ENCODE measurements around the gene RAB37. TPM values are rescaled to one million over a fixed set of nuclear protein-coding genes. Genes with fewer than 3 reads are reported as not detected.

RAB37 gene
- polyA plus RNA-seq, 1 of the 3 experiments (the other 2 are of a cell fraction): 0.25 TPM

DNA sequence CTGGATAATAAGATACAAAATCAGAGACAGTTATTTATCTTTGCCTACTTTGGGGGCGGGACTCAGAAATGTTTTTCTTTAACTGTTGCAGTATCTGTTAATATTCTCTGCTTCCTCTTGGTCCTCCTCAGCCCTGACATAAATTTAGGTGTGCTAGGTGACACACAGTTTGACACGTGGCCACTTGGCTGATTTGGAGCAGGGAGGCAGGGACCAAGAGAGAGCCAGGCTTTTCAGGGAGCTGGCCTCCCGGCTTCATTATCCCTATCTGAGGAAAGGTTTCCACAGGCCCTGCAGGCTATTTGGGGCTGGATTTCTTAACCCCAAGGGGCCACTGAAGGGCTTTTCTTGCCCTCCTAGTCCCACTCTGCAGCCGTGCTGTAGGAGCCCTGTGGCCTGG is 59.2 kb downstream of the RAB37 start:
- Histone ChIP-seq H3K4me3 (ENCODE audit: low read depth in 2 of 2, low read length in 1 of 2) (no peak overlapping the region), H3F3A (replicated peaks; ENCODE audit: insufficient read depth) (peaks cover 24% of the 10 kb centered on the region), H2AFZ (ENCODE audit: low read depth) (no peak overlapping the region), H3K79me2 (ENCODE audit: insufficient read depth) (no peaks in the 10 kb centered on the region), H3K4me2 (no peak overlapping the region), H3K27ac (ENCODE audit: low read depth in 2 of 2, low read length in 1 of 2) (no peak overlapping the region), H3K9me2 (no peaks in the 10 kb centered on the region), H3K9me3 (no peaks in the 10 kb centered on the region), H4K20me1 (ENCODE audit: insufficient read depth) (no peaks in the 10 kb centered on the region), H3K36me3 (replicated peaks in 1 of 2; ENCODE audit: control insufficient read depth in 1 of 2, insufficient read depth in 2 of 2, low read length in 1 of 2) (peaks cover 19 to 62% of the 10 kb centered on the region in 2 experiments), H3K27me3 (ENCODE audit: insufficient read depth) (no peaks in the 10 kb centered on the region), H3K4me1 (ENCODE audit: control insufficient read depth in 1 of 2, insufficient read depth in 2 of 2, low read depth in 1 of 2, low read length in 1 of 2) (peaks cover 22 to 23% of the 10 kb centered on the region in 2 experiments), H3K9ac (no peak overlapping the region)
- no peak for DNase-seq
- no peak for TF ChIP-seq SMC3 (IDR thresholded peaks at IDR 0.05; ENCODE audit: low read depth, low read length)
- no peak for TF ChIP-seq POLR2AphosphoS5 (IDR thresholded peaks at IDR 0.05; ENCODE audit: low read depth, low read length)
- no peak for TF ChIP-seq SIN3A (IDR thresholded peaks at IDR 0.05; ENCODE audit: borderline replicate concordance, low read depth, low read length)
- TF ChIP-seq RCOR1 (IDR thresholded peaks at IDR 0.05; ENCODE audit: low read length): no peak
- no peak for TF ChIP-seq MEF2A (IDR thresholded peaks at IDR 0.05; ENCODE audit: borderline replicate concordance, low read depth)
- TF ChIP-seq FOXJ3 (CRISPR knock-in tag; IDR thresholded peaks at IDR 0.05): no peak
- TF ChIP-seq CHD2 (IDR thresholded peaks at IDR 0.05; ENCODE audit: low read length, partially characterized antibody): no peak
- no peak for TF ChIP-seq EZH2phosphoT487 (IDR thresholded peaks at IDR 0.05; ENCODE audit: borderline replicate concordance, low read depth)
- TF ChIP-seq, protein P1, sequence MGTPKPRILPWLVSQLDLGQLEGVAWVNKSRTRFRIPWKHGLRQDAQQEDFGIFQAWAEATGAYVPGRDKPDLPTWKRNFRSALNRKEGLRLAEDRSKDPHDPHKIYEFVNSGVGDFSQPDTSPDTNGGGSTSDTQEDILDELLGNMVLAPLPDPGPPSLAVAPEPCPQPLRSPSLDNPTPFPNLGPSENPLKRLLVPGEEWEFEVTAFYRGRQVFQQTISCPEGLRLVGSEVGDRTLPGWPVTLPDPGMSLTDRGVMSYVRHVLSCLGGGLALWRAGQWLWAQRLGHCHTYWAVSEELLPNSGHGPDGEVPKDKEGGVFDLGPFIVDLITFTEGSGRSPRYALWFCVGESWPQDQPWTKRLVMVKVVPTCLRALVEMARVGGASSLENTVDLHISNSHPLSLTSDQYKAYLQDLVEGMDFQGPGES (IDR thresholded peaks at IDR 0.05; ENCODE audit: low read depth, low read length): no peak
- no peak for TF ChIP-seq YY1 (IDR thresholded peaks at IDR 0.05; ENCODE audit: low read depth)
- TF ChIP-seq JUND (IDR thresholded peaks at IDR 0.05): no peak
- no peak for TF ChIP-seq MXI1 (IDR thresholded peaks at IDR 0.05; ENCODE audit: low read depth, low read length)
- TF ChIP-seq NFIC (IDR thresholded peaks at IDR 0.05; ENCODE audit: borderline replicate concordance): no peak
- no peak for TF ChIP-seq FOSL2 (IDR thresholded peaks at IDR 0.05; ENCODE audit: borderline replicate concordance, low read depth)
- no peak for TF ChIP-seq RFX5 (IDR thresholded peaks at IDR 0.05; ENCODE audit: low read length)
- TF ChIP-seq TAF1 (IDR thresholded peaks at IDR 0.05; ENCODE audit: borderline replicate concordance, low read depth, low read length): no peak
- TF ChIP-seq, protein P2, sequence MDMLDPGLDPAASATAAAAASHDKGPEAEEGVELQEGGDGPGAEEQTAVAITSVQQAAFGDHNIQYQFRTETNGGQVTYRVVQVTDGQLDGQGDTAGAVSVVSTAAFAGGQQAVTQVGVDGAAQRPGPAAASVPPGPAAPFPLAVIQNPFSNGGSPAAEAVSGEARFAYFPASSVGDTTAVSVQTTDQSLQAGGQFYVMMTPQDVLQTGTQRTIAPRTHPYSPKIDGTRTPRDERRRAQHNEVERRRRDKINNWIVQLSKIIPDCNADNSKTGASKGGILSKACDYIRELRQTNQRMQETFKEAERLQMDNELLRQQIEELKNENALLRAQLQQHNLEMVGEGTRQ (IDR thresholded peaks at IDR 0.05; ENCODE audit: borderline replicate concordance, low read depth, low read length): no peak
- TF ChIP-seq, protein P3, sequence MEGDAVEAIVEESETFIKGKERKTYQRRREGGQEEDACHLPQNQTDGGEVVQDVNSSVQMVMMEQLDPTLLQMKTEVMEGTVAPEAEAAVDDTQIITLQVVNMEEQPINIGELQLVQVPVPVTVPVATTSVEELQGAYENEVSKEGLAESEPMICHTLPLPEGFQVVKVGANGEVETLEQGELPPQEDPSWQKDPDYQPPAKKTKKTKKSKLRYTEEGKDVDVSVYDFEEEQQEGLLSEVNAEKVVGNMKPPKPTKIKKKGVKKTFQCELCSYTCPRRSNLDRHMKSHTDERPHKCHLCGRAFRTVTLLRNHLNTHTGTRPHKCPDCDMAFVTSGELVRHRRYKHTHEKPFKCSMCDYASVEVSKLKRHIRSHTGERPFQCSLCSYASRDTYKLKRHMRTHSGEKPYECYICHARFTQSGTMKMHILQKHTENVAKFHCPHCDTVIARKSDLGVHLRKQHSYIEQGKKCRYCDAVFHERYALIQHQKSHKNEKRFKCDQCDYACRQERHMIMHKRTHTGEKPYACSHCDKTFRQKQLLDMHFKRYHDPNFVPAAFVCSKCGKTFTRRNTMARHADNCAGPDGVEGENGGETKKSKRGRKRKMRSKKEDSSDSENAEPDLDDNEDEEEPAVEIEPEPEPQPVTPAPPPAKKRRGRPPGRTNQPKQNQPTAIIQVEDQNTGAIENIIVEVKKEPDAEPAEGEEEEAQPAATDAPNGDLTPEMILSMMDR (IDR thresholded peaks at IDR 0.05): no peak
- ChIA-PET POLR2A (no interaction called here), CTCF (interaction anchor here (0.6 to 98.1 kb wide), 6 partner anchors 5 to 126 kb away, joined by 3 to 3869 read pairs (median 453); partner anchors contain the start of genes FDXR, GRIN2C and NHERF1)
- WGBS (ENCODE audit: low lambda C conversion rate): 89% methylated on average over 4 of the region's 4 CpGs

Measured in SK-N-SH (cell line).